ENCODE results near the gene EIF4G3. TPM values are rescaled to one million over a fixed set of nuclear protein-coding genes. Genes with fewer than 3 reads are reported as not detected.

The EIF4G3 gene
- total RNA-seq, 1 experiment from 2014 or later = 39.9 TPM

GRCh38 chr1:20893931-20894330 is 282.8 kb downstream of the EIF4G3 start:
- Mint-ChIP-seq H3K27ac (ENCODE audit: unreplicated experiment) (no peak overlapping the region), H3K27me3 (ENCODE audit: unreplicated experiment) (no peaks in the 10 kb centered on the region)

GRCh38 chr1:20891091-20891490 is 285.6 kb downstream of the EIF4G3 start:
- H3K4me3 Mint-ChIP-seq (ENCODE audit: low read depth, unreplicated experiment) = no peak overlapping the region
- TF ChIP-seq CTCF (IDR thresholded peaks at IDR 0.05; ENCODE audit: unreplicated experiment) = no peak
- intact Hi-C loops (cut with micrococcal nuclease; ENCODE audit: unreplicated experiment) = no loop called here
- H3K4me1 Mint-ChIP-seq (ENCODE audit: low read depth, unreplicated experiment) = no peaks in the 10 kb centered on the region
- H3K36me3 Mint-ChIP-seq (ENCODE audit: insufficient read depth, unreplicated experiment) = no peaks in the 10 kb centered on the region
- H3K27ac Mint-ChIP-seq (ENCODE audit: unreplicated experiment) = no peak overlapping the region
- DNase-seq = no peak
- CTCF ChIA-PET = no interaction called here
- H3K9me3 Mint-ChIP-seq (ENCODE audit: low read depth, unreplicated experiment) = no peaks in the 10 kb centered on the region
- H3K27me3 Mint-ChIP-seq (ENCODE audit: unreplicated experiment) = no peaks in the 10 kb centered on the region
- BruUV-seq (replicated peaks) = no TSS peak

More at GRCh38 chr1:20893931-20894330, 282.8 kb downstream of the EIF4G3 start:
- no peaks in the 10 kb centered on the region for H3K4me1 Mint-ChIP-seq (ENCODE audit: low read depth, unreplicated experiment)
- no peaks in the 10 kb centered on the region for H3K9me3 Mint-ChIP-seq (ENCODE audit: low read depth, unreplicated experiment)
- BruUV-seq (replicated peaks) = no TSS peak
- CTCF ChIA-PET = no interaction called here
- no peak for TF ChIP-seq CTCF (IDR thresholded peaks at IDR 0.05; ENCODE audit: unreplicated experiment)
- no peaks in the 10 kb centered on the region for H3K36me3 Mint-ChIP-seq (ENCODE audit: insufficient read depth, unreplicated experiment)
- no peak for DNase-seq
- no peak overlapping the region for H3K4me3 Mint-ChIP-seq (ENCODE audit: low read depth, unreplicated experiment)
- intact Hi-C loops (cut with micrococcal nuclease; ENCODE audit: unreplicated experiment) = no loop called here

GRCh38 chr1:20887246-20887645 is 289.5 kb downstream of the EIF4G3 start:
- Mint-ChIP-seq H3K27ac (ENCODE audit: unreplicated experiment) (no peak overlapping the region), H3K27me3 (ENCODE audit: unreplicated experiment) (no peaks in the 10 kb centered on the region), H3K9me3 (ENCODE audit: low read depth, unreplicated experiment) (no peaks in the 10 kb centered on the region), H3K36me3 (ENCODE audit: insufficient read depth, unreplicated experiment) (no peaks in the 10 kb centered on the region), H3K4me1 (ENCODE audit: low read depth, unreplicated experiment) (no peaks in the 10 kb centered on the region), H3K4me3 (ENCODE audit: low read depth, unreplicated experiment) (no peak overlapping the region)
- BruUV-seq (replicated peaks) = no TSS peak
- no peak for DNase-seq
- intact Hi-C loops (cut with micrococcal nuclease; ENCODE audit: unreplicated experiment) = no loop called here
- CTCF ChIA-PET = no interaction called here
- no peak for TF ChIP-seq CTCF (IDR thresholded peaks at IDR 0.05; ENCODE audit: unreplicated experiment)

GRCh38 chr1:20885121-20885520 is 291.6 kb downstream of the EIF4G3 start:
- Mint-ChIP-seq H3K27ac (ENCODE audit: unreplicated experiment) (no peak overlapping the region), H3K9me3 (ENCODE audit: low read depth, unreplicated experiment) (no peaks in the 10 kb centered on the region), H3K4me1 (ENCODE audit: low read depth, unreplicated experiment) (no peaks in the 10 kb centered on the region), H3K4me3 (ENCODE audit: low read depth, unreplicated experiment) (no peak overlapping the region), H3K27me3 (ENCODE audit: unreplicated experiment) (no peaks in the 10 kb centered on the region), H3K36me3 (ENCODE audit: insufficient read depth, unreplicated experiment) (no peaks in the 10 kb centered on the region)
- intact Hi-C loops (cut with micrococcal nuclease; ENCODE audit: unreplicated experiment) = no loop called here
- TF ChIP-seq CTCF (IDR thresholded peaks at IDR 0.05; ENCODE audit: unreplicated experiment) = no peak
- no TSS peak for BruUV-seq (replicated peaks)
- DNase-seq = no peak
- CTCF ChIA-PET = no interaction called here

GRCh38 chr1:20884513-20884912 is 292.2 kb downstream of the EIF4G3 start:
- Mint-ChIP-seq H3K36me3 (ENCODE audit: insufficient read depth, unreplicated experiment) (no peaks in the 10 kb centered on the region), H3K27ac (ENCODE audit: unreplicated experiment) (no peak overlapping the region), H3K4me1 (ENCODE audit: low read depth, unreplicated experiment) (no peaks in the 10 kb centered on the region), H3K9me3 (ENCODE audit: low read depth, unreplicated experiment) (no peaks in the 10 kb centered on the region), H3K27me3 (ENCODE audit: unreplicated experiment) (no peaks in the 10 kb centered on the region), H3K4me3 (ENCODE audit: low read depth, unreplicated experiment) (no peak overlapping the region)
- no TSS peak for BruUV-seq (replicated peaks)
- intact Hi-C loops (cut with micrococcal nuclease; ENCODE audit: unreplicated experiment) = no loop called here
- CTCF ChIA-PET = no interaction called here
- DNase-seq = no peak
- no peak for TF ChIP-seq CTCF (IDR thresholded peaks at IDR 0.05; ENCODE audit: unreplicated experiment)
